ENCODE measurements around the gene MYO1B.

DNA sequence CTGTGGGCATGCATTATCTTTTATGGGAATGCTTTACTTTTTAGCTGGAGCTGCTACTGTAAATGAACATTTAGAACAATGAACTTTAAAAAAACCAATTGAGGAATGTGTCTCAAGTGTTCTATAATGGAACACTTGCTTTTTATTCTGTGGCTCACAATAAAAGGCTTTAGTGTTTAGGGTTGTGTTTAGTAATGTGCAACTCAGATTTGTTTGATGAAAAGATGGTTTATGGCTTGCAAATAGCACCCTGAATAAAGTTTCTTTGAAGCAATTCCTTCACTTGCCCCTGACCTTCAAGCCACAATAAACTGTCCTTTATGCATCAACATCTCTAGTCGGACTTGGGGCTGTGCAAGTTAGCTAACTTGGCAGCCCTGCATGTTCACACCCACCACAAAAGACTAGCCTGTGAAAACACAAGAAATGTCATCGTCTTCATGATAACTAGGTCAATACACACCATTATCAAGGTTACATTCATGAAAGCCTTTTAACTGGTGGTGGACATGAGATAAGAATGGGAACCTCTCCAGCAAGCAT, 98.7 kb downstream of the MYO1B start:
- TF ChIP-seq CTCF (IDR thresholded peaks at IDR 0.05) (no peak), JUN (CRISPR knock-in tag; IDR thresholded peaks at IDR 0.05) (no peak), ESRRA (CRISPR knock-in tag; IDR thresholded peaks at IDR 0.05; ENCODE audit: borderline replicate concordance) (no peak), NR2C2 (CRISPR knock-in tag; IDR thresholded peaks at IDR 0.05) (no peak), USF2 (CRISPR knock-in tag; IDR thresholded peaks at IDR 0.05) (no peak), CREB1 (CRISPR knock-in tag; IDR thresholded peaks at IDR 0.05) (no peak), SOX15 (CRISPR knock-in tag; IDR thresholded peaks at IDR 0.05) (no peak), NFE2L1 (CRISPR knock-in tag; IDR thresholded peaks at IDR 0.05) (no peak), NR3C1 (CRISPR knock-in tag; conservative IDR thresholded peaks at IDR 0.05; ENCODE audit: low read depth) (no peak), FOXK1 (CRISPR knock-in tag; IDR thresholded peaks at IDR 0.05) (no peak), OVOL2 (CRISPR knock-in tag; IDR thresholded peaks at IDR 0.05; ENCODE audit: borderline replicate concordance) (no peak), MLX (CRISPR knock-in tag; IDR thresholded peaks at IDR 0.05) (no peak), ZNF121 (CRISPR knock-in tag; IDR thresholded peaks at IDR 0.05) (no peak)
- TF ChIP-seq, protein P1, sequence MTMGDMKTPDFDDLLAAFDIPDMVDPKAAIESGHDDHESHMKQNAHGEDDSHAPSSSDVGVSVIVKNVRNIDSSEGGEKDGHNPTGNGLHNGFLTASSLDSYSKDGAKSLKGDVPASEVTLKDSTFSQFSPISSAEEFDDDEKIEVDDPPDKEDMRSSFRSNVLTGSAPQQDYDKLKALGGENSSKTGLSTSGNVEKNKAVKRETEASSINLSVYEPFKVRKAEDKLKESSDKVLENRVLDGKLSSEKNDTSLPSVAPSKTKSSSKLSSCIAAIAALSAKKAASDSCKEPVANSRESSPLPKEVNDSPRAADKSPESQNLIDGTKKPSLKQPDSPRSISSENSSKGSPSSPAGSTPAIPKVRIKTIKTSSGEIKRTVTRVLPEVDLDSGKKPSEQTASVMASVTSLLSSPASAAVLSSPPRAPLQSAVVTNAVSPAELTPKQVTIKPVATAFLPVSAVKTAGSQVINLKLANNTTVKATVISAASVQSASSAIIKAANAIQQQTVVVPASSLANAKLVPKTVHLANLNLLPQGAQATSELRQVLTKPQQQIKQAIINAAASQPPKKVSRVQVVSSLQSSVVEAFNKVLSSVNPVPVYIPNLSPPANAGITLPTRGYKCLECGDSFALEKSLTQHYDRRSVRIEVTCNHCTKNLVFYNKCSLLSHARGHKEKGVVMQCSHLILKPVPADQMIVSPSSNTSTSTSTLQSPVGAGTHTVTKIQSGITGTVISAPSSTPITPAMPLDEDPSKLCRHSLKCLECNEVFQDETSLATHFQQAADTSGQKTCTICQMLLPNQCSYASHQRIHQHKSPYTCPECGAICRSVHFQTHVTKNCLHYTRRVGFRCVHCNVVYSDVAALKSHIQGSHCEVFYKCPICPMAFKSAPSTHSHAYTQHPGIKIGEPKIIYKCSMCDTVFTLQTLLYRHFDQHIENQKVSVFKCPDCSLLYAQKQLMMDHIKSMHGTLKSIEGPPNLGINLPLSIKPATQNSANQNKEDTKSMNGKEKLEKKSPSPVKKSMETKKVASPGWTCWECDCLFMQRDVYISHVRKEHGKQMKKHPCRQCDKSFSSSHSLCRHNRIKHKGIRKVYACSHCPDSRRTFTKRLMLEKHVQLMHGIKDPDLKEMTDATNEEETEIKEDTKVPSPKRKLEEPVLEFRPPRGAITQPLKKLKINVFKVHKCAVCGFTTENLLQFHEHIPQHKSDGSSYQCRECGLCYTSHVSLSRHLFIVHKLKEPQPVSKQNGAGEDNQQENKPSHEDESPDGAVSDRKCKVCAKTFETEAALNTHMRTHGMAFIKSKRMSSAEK (CRISPR knock-in tag; IDR thresholded peaks at IDR 0.05; ENCODE audit: borderline replicate concordance), result no peak
